GM12875 (cell line): ENCODE results near the gene IL17RD.

Source experiments
- H3K4me3 ChIP-seq: one replicate; pipeline ENCODE4 v1.5.1; 2011; ENCODE audit warnings: low read depth, low read length, control low read depth
- CTCF ChIP-seq: IDR thresholded peaks from 2 replicates; pipeline ENCODE4 v1.5.1; 2011; ENCODE audit warnings: low read depth, mild to moderate bottlenecking, control low read depth, inconsistent platforms, low read length, moderate library complexity, borderline replicate concordance; ENCODE audit not compliant: insufficient read depth

The IL17RD gene

GRCh38 chr3:57069503-57069902 is 95.7 kb downstream of the IL17RD start:
- H3K4me3 ChIP-seq: no peak overlapping the region
- no peak for TF ChIP-seq CTCF

DNA sequence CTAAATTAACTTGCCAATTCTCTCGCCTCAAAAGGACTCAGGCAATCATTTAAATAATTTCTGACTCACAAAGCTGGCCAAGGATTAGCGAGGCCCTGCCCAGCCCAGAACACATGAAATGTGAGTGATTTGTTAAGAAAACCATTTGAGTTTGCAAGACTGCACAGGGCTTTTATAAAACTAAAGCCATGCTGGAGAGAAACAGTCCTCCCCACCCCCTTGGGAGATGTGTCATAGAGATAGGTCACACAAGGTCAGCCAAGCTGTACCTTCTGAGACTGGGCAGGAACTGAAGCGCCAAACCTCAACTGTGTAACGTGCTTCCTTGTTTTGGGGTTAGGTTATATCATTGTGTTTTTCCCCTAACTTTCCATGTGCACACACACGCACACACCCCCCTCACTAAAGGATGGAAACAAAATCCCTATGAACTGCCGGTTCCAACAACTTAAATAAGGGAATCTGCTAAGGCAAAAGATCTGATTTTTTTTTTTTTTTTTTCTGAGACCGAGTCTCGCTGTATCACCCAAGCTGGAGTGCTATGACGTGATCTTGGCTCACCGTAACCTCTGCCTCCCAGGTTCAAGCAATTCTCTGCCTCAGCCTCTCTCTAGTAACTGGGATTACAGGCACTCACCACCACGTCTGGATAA is 96.6 kb downstream of the IL17RD start:
- H3K4me3 ChIP-seq: no peak overlapping the region
- TF ChIP-seq CTCF: no peak

- TF ChIP-seq CTCF: no peak
- H3K4me3 ChIP-seq: no peak overlapping the region
Observed at GRCh38 chr3:57066471-57066870, 98.7 kb downstream of the IL17RD start.

- H3K4me3 ChIP-seq: no peak overlapping the region
- TF ChIP-seq CTCF: no peak
Observed at GRCh38 chr3:57065588-57065987, 99.6 kb downstream of the IL17RD start.

- no peak for TF ChIP-seq CTCF
- no peak overlapping the region for H3K4me3 ChIP-seq
Observed at GRCh38 chr3:57064572-57064971, 100.6 kb downstream of the IL17RD start.

DNA sequence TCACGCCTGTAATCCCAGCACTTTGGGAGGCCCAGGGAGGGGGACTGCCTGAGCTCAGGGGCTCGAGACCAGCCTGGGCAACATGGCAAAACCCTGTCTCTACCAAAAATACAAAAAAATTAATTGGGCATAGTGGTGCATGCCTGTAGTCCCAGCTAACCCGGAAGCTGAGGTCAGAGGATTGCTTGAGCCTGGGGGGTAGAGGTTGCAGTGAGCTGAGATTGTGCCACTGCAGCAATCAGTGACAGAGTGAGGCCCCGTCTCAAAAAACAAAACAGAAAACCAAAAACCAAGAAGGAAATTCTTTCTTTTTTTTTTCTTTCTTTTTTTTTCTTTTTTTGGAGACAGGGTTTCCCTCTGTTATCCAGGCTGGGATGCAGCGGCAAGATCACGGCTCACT is 101.2 kb downstream of the IL17RD start:
- H3K4me3 ChIP-seq: no peak overlapping the region
- TF ChIP-seq CTCF: no peak

DNA sequence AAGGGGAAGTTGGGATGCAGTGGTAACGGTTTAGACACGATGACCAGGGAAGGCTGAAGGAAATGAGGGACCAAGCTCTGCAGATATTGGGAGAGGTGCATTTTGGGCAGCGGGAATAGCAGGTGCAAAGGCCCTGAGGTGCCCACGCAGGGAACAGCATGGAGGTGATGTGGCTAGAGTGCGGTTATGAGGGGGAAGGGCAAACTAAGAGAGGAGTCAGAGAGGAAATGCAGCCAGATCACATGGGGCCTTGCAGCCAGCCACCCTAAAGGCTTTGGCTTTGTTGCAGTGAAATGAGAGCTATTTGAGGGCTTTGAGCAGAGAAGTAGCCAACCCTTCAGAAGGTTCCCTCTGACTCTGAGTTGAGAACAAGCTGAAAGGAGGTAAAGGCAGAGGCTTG is 102.1 kb downstream of the IL17RD start:
- TF ChIP-seq CTCF: no peak
- no peak overlapping the region for H3K4me3 ChIP-seq
